ENCODE results near the gene HOXB8.

Gene HOXB8

DNA sequence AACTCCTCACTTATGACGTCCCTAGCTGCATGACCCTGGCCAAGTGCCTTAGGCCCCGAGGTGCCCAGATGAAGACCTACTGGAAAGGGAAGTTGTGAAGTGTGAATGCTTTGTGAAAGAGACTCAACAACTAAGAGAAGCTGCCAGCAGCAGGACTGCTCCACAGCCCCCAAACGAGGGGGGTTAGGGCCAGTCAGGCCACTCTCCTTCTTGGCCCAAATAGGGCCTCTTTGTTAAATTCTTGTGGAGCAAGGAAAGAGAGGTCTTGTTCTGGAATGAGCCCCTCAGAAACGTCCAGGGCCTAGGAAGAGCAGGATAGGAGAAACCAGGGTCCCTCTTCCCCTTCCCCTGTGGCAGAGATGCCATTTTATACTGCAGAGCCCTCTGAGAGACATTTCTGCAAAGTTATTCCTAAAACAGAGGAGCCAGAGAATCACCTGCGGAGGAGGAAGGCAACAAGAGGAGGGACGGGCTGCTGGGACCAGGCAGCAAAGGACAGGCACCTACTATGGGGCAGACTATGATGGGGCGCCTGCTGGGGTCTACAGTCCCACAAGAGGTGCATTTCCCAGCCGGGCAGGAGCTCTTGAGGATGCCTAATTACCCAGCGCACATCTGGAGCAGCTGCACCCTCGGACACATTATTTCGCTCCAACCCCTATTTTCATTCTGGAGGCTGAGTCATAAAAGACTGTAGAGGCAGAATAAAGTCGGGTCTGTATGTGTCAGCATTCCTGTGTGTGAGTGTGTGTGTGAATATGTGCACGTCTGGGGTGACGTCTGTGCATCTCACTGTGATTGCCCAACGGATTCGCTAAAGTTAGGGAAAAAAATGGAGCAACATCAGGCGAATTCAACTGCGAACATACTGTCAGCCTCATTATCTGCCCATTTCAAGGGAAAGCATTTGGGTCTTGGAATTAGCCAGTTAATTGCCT lies 22.5 kb upstream of the HOXB8 start:
- DNase-seq = peak; percentile 91

- DNase-seq = peak; percentile 74
Observed at GRCh38 chr17:48636177-48637018, 21.3 kb upstream of the HOXB8 start.

- no peak for DNase-seq
Observed at GRCh38 chr17:48634493-48635208, 19.6 kb upstream of the HOXB8 start.

- DNase-seq = no peak
Observed at GRCh38 chr17:48633266-48633677, 18.2 kb upstream of the HOXB8 start.

GRCh38 chr17:48632579-48633265 lies 17.6 kb upstream of the HOXB8 start:
- no peak for DNase-seq

- no peak for DNase-seq
Observed at GRCh38 chr17:48631693-48632578, 16.8 kb upstream of the HOXB8 start.

- DNase-seq = no peak
Observed at GRCh38 chr17:48630925-48631692, 16.0 kb upstream of the HOXB8 start.

GRCh38 chr17:48630009-48630924 lies 15.2 kb upstream of the HOXB8 start:
- no peak for DNase-seq

- no peak for DNase-seq
Observed at GRCh38 chr17:48629411-48629759, 14.3 kb upstream of the HOXB8 start.

DNA sequence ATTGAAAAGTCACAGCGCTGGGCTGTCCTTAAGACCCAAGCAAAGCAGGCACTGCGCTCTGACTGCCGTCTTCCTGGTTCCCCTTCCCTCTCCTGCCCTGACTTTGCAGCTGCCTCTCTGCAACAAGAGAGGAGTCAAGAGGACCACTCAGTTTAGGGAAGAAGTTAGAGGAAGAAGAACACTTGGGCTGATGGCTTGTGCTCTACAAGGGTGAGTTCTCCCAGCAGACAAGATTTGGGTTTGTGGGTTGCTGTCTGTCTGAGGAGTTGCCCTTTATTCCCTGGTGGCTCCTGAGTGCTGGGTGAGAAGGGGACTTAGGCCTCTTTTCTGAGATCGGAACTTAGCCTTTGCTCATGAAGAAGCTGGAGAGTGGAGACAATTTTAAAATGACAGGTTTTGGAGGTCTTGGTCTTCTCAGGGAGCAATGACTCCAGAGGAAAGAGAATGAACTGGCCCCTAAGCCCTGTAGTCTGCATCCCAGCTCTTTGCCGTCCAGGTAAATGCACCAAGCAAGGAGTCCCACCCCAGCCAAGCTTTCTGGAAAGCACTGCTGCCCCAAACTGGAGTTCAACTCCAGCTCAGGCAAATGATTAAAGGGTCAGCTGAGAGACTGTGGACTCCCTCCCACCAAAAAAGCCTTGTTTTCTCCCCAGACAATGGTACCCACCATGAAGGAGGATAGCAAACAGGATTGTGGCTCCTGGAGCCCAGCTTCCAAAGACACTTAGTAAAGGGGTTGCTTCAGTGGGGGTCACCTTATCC lies 13.7 kb upstream of the HOXB8 start:
- DNase-seq = no peak

GRCh38 chr17:48627623-48628521 lies 12.8 kb upstream of the HOXB8 start:
- DNase-seq = no peak

DNA sequence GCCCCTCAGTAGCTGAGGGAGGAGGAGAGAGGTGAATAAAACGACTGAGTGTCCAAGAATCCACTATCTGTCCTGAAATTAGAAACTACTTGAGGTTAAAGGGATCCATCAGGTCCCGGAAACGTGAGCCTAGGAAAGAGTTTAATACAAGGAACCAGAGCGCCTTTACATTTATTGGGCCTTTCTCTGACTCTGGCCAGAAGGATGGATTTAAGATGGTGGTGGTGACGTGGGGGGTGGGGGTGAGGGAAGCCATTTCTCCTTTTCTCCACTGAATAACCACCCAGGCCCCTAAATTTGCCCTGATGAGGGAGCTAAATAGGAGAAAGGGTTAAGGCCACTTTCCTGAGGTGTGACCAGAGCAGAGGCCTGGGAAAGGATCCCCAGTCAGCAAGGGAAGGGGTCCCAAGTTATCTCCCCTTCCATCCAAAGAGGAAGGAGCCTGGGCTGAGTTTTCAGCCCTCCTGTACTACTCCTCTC lies 12.1 kb upstream of the HOXB8 start:
- DNase-seq = no peak

GRCh38 chr17:48626245-48627117 lies 11.4 kb upstream of the HOXB8 start, which contains the start of gene HOXB9:
Gene HOXB9 (minus strand): TSS chr17:48626358. CDS start chr17:48626269, 89 bp downstream.
- DNase-seq = peak; percentile 35

DNA sequence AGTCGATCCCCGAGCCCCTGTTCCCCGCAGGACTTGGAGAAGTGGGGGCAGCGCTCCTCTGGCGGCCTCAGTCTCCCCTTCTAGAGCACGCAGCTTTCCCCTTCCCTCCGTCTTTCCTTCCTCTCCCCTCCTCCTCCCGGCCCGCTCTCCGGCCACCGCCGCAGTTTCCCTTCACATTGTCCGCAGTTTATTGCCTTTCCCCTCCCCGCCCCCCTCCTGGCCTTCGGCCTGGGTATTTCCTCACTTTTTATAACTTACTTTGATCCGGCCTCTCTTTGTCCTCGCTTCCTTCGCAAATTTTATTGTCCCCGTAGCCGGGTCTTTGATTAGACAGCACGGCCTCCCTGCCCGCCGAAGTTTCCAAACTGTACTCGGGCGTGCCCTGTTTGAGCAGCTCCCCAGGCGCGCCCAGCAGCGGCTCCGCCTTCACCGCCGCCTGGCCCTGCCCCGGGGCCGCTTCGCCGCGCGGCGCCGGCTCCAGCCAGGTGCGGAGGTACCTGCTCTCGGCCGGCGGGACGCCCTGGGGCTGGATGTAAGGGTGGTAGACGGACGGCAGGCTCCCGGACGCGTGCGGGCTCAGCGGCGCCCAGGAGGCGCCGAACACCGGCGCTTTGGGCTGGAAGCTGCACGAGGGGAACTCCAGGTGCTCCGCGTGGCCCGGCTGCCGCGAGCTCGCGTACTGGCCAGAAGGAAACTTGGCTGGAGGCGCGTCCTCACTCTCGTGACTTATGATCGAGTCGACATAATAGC lies 10.6 kb upstream of the HOXB8 start:
- no peak for DNase-seq
